HEK293 (cell line): ENCODE measurements around the gene KRT82.

ENCODE experiments used
- CTCF ChIA-PET: fragments of 350-600 bp; formaldehyde crosslinking; extraction: SDS; loops from one replicate; lab custom pipeline; 2021; ENCODE audit warnings: antibody characterized with exemption; lab: Yijun Ruan, JAX
- POLR2A ChIA-PET: fragments of 300-600 bp; formaldehyde crosslinking; extraction: SDS; loops from one replicate; lab custom pipeline; 2020; ENCODE audit warnings: antibody characterized with exemption, inconsistent platforms; lab: Yijun Ruan, JAX
- H3K27ac ChIP-seq: fragments of 200-500 bp; sonication (Bioruptor generic); 2 replicates; pipeline ENCODE4 v1.5.1; 2014; ENCODE audit warnings: low read depth, low read length, control low read depth, inconsistent platforms; ENCODE audit errors: extremely low read depth
- H3K36me3 ChIP-seq, 2 experiments: fragments of 200-500 bp in 1 of 2; sonication (Bioruptor generic) in 1 of 2; 1 replicate in 1 of 2; 2 replicates in 1 of 2; pipeline ENCODE4 v1.5.1; 2014 to 2017; ENCODE audit warnings: inconsistent platforms in 2 of 2, low read length in 2 of 2; ENCODE audit not compliant: control insufficient read depth in 2 of 2, insufficient read depth in 1 of 2
- H3K4me1 ChIP-seq: fragments of 200-500 bp; sonication (Bioruptor generic); 2 replicates; pipeline ENCODE4 v1.5.1; 2014; ENCODE audit warnings: mild to moderate bottlenecking, low read length, inconsistent platforms; ENCODE audit not compliant: control insufficient read depth, insufficient read depth
- H3K4me3 ChIP-seq: 2 replicates; pipeline ENCODE4 v1.5.1; 2011; ENCODE audit warnings: low read depth, mild to moderate bottlenecking, control low read depth, low read length, moderate library complexity
- H3K9me3 ChIP-seq: fragments of 200-500 bp; sonication (Bioruptor generic); 2 replicates; pipeline ENCODE4 v1.5.1; 2014; ENCODE audit warnings: low read depth, low read length, inconsistent platforms; ENCODE audit not compliant: control insufficient read depth, insufficient read depth
- CTCF ChIP-seq: fragments of 450-650 bp; formaldehyde crosslinking; IDR thresholded peaks from 2 replicates; pipeline ENCODE4 v1.5.1; 2016; ENCODE audit warnings: missing biosample characterization, missing genetic modification characterization
- EGR2 ChIP-seq: fragments of 450-650 bp; formaldehyde crosslinking; IDR thresholded peaks from 2 replicates; pipeline ENCODE4 v1.5.1; 2016; ENCODE audit warnings: low read depth, missing biosample characterization, missing genetic modification characterization
- HIC1 ChIP-seq: fragments of 450-650 bp; formaldehyde crosslinking; IDR thresholded peaks from 2 replicates; pipeline ENCODE4 v1.5.1; 2016; ENCODE audit warnings: missing biosample characterization, missing genetic modification characterization
- YY1 ChIP-seq: fragments of 450-650 bp; formaldehyde crosslinking; IDR thresholded peaks from 2 replicates; pipeline ENCODE4 v1.5.1; 2018; ENCODE audit warnings: missing biosample characterization, missing genetic modification characterization
- ZBTB11 ChIP-seq: fragments of 450-650 bp; formaldehyde crosslinking; conservative IDR thresholded peaks from 2 replicates; pipeline ENCODE4 v1.5.1; 2016; ENCODE audit warnings: low read depth, missing biosample characterization, missing genetic modification characterization
- ZBTB20 ChIP-seq: fragments of 450-650 bp; formaldehyde crosslinking; IDR thresholded peaks from 2 replicates; pipeline ENCODE4 v1.5.1; 2016; ENCODE audit warnings: missing biosample characterization, missing genetic modification characterization
- ZFHX2 ChIP-seq: fragments of 450-650 bp; formaldehyde crosslinking; conservative IDR thresholded peaks from 2 replicates; pipeline ENCODE4 v1.5.1; 2016; ENCODE audit warnings: missing biosample characterization, missing genetic modification characterization
- ZIC2 ChIP-seq: fragments of 450-650 bp; formaldehyde crosslinking; IDR thresholded peaks from 2 replicates; pipeline ENCODE4 v1.5.1; 2016; ENCODE audit warnings: missing biosample characterization, missing genetic modification characterization
- ZNF211 ChIP-seq: fragments of 450-650 bp; formaldehyde crosslinking; IDR thresholded peaks from 2 replicates; pipeline ENCODE4 v1.5.1; 2016; ENCODE audit warnings: low read depth, missing biosample characterization, missing genetic modification characterization
- ZNF26 ChIP-seq: fragments of 450-650 bp; formaldehyde crosslinking; IDR thresholded peaks from 2 replicates; pipeline ENCODE4 v1.5.1; 2016; ENCODE audit warnings: missing biosample characterization, missing genetic modification characterization
- ZNF266 ChIP-seq: fragments of 450-650 bp; formaldehyde crosslinking; IDR thresholded peaks from 2 replicates; pipeline ENCODE4 v1.5.1; 2016; ENCODE audit warnings: missing biosample characterization, missing genetic modification characterization, low read depth
- ZNF624 ChIP-seq: fragments of 450-650 bp; formaldehyde crosslinking; IDR thresholded peaks from 2 replicates; pipeline ENCODE4 v1.5.1; 2017; ENCODE audit warnings: missing biosample characterization, missing genetic modification characterization
- ZNF645 ChIP-seq: fragments of 450-650 bp; formaldehyde crosslinking; IDR thresholded peaks from 2 replicates; pipeline ENCODE4; 2016; ENCODE audit warnings: missing biosample characterization, missing genetic modification characterization
- ZNF654 ChIP-seq: fragments of 450-650 bp; formaldehyde crosslinking; IDR thresholded peaks from 2 replicates; pipeline ENCODE4 v1.5.1; 2016; ENCODE audit warnings: low read depth, missing biosample characterization, missing genetic modification characterization
- ZNF660 ChIP-seq: fragments of 450-650 bp; IDR thresholded peaks from 2 replicates; pipeline ENCODE4 v1.5.1; 2018; ENCODE audit warnings: missing biosample characterization, mild to moderate bottlenecking, missing genetic modification characterization
- ZSCAN5A ChIP-seq: fragments of 450-650 bp; formaldehyde crosslinking; IDR thresholded peaks from 2 replicates; pipeline ENCODE4 v1.5.1; 2016; ENCODE audit warnings: missing biosample characterization, missing genetic modification characterization

Gene KRT82

GRCh38 chr12:52392465-52393007, 13.6 kb downstream of the KRT82 start:
- CTCF ChIA-PET, result interaction anchor here (0.6 to 2.8 kb wide), 9 partner anchors 12 to 492 kb away, joined by 3 to 19 read pairs (median 4); partner anchors contain the start of gene KRT5
- no peak overlapping the region for H3K27ac ChIP-seq
- POLR2A ChIA-PET, result no interaction called here
- no peaks in the 10 kb centered on the region for H3K9me3 ChIP-seq
- H3K4me1 ChIP-seq, result no peaks in the 10 kb centered on the region
- no peaks in the 10 kb centered on the region for H3K36me3 ChIP-seq
- no peak for TF ChIP-seq ZNF624 (tag by site-specific recombination)
- TF ChIP-seq, all 188 proteins: peak for 0
- no peak overlapping the region for H3K4me3 ChIP-seq

GRCh38 chr12:52391618-52392002, 14.5 kb downstream of the KRT82 start:
- POLR2A ChIA-PET, result no interaction called here
- Histone ChIP-seq H3K36me3 (no peaks in the 10 kb centered on the region), H3K4me1 (no peaks in the 10 kb centered on the region), H3K9me3 (no peaks in the 10 kb centered on the region), H3K27ac (no peak overlapping the region)
- TF ChIP-seq ZNF645 (tag by site-specific recombination) (no peak), ZNF266 (peak; percentile 95; the same call in 1 of the 2 replicates), ZNF211 (tag by site-specific recombination) (no peak), ZIC2 (tag by site-specific recombination) (peak; percentile 24), YY1 (tag by site-specific recombination) (no peak)
- TF ChIP-seq, all 188 proteins: peak for 2
- CTCF ChIA-PET, result interaction anchor here (0.6 to 2.8 kb wide), 19 partner anchors 11 to 493 kb away, joined by 3 to 19 read pairs (median 3); partner anchors contain the start of gene KRT83
- no peak overlapping the region for H3K4me3 ChIP-seq

GRCh38 chr12:52390739-52391617, 15.2 kb downstream of the KRT82 start:
- ChIA-PET CTCF (interaction anchor here (0.6 to 2.8 kb wide), 19 partner anchors 10 to 494 kb away, joined by 3 to 19 read pairs (median 3); partner anchors contain the start of gene KRT83), POLR2A (no interaction called here)
- Histone ChIP-seq H3K36me3 (no peaks in the 10 kb centered on the region), H3K4me1 (no peaks in the 10 kb centered on the region), H3K4me3 (no peak overlapping the region), H3K27ac (no peak overlapping the region), H3K9me3 (no peaks in the 10 kb centered on the region)
- TF ChIP-seq ZNF654 (tag by site-specific recombination) (peak; percentile 31; the same call in 1 of the 2 replicates), ZSCAN5A (tag by site-specific recombination) (no peak), ZNF660 (tag by site-specific recombination) (no peak), EGR2 (tag by site-specific recombination) (0 out of 2 replicates have a peak, but pooled peaks have one; percentile 8), ZNF26 (tag by site-specific recombination) (no peak), HIC1 (tag by site-specific recombination) (no peak), CTCF (tag by site-specific recombination) (peak; percentile 52), ZBTB11 (peak; percentile 51; the same call in 1 of the 2 replicates), ZBTB20 (peak; percentile 78), ZFHX2 (tag by site-specific recombination) (0 out of 2 replicates have a peak, but pooled peaks have one; percentile 40)
